ENCODE data around the gene KBTBD6. TPM values are rescaled to one million over a fixed set of nuclear protein-coding genes. Genes with fewer than 3 reads are reported as not detected.

The KBTBD6 gene
- total and polyA plus RNA-seq, 2 of the 13 experiments (the other 11 are each of a cell fraction or from before 2014, with no cell fraction given) = 4.4 to 12.0 TPM

- TF ChIP-seq ZNF326 (CRISPR knock-in tag; IDR thresholded peaks at IDR 0.05; ENCODE audit: borderline replicate concordance) = no peak
- TF ChIP-seq TEAD3 (CRISPR knock-in tag; optimal IDR thresholded peaks at IDR 0.05; ENCODE audit: borderline replicate concordance) = no peak
- peak; percentile 57; the same call in 1 of the 2 replicates for TF ChIP-seq HDAC1 (CRISPR knock-in tag; IDR thresholded peaks at IDR 0.05)
- TF ChIP-seq PRDM10 (CRISPR knock-in tag; IDR thresholded peaks at IDR 0.05; ENCODE audit: low read depth) = peak; percentile 96
- no peak for TF ChIP-seq ZNF629 (CRISPR knock-in tag; conservative IDR thresholded peaks at IDR 0.05)
- TF ChIP-seq PATZ1 (CRISPR knock-in tag; IDR thresholded peaks at IDR 0.05) = 0 out of 2 replicates have a peak, but pooled peaks have one; percentile 9
- no peak for TF ChIP-seq CBX2 (IDR thresholded peaks at IDR 0.05; ENCODE audit: low read depth, low read length)
- no peak for TF ChIP-seq CBX2 (CRISPR knock-in tag; IDR thresholded peaks at IDR 0.05; ENCODE audit: low read depth)
- no peak for TF ChIP-seq SRSF1 (optimal IDR thresholded peaks at IDR 0.05; ENCODE audit: low read depth, low read length)
- no peak for TF ChIP-seq ZNF510 (CRISPR knock-in tag; IDR thresholded peaks at IDR 0.05; ENCODE audit: low read depth)
- TF ChIP-seq ARID4A (CRISPR knock-in tag; IDR thresholded peaks at IDR 0.05; ENCODE audit: borderline replicate concordance) = peak; percentile 40; the same call in 1 of the 2 replicates
- TF ChIP-seq IRX3 (CRISPR knock-in tag; IDR thresholded peaks at IDR 0.05; ENCODE audit: borderline replicate concordance, low read depth) = no peak
- TF ChIP-seq PPARG (CRISPR knock-in tag; conservative IDR thresholded peaks at IDR 0.05) = no peak
- no peak for TF ChIP-seq ZSCAN9 (CRISPR knock-in tag; IDR thresholded peaks at IDR 0.05; ENCODE audit: borderline replicate concordance)
- TF ChIP-seq RBM39 (IDR thresholded peaks at IDR 0.05; ENCODE audit: low read depth, low read length, poor library complexity, severe bottlenecking) = no peak
- TF ChIP-seq TRIM22 (IDR thresholded peaks at IDR 0.05) = no peak
- no peak for TF ChIP-seq TMF1 (CRISPR knock-in tag; IDR thresholded peaks at IDR 0.05; ENCODE audit: low read depth)
- peak; percentile 7; the same call in 1 of the 2 replicates for TF ChIP-seq KDM2A (CRISPR knock-in tag; IDR thresholded peaks at IDR 0.05; ENCODE audit: borderline replicate concordance, low read depth)
- no peak for TF ChIP-seq SAFB2 (CRISPR knock-in tag; IDR thresholded peaks at IDR 0.05; ENCODE audit: borderline replicate concordance, low read depth)
Observed at GRCh38 chr13:41107104-41107571, 25.5 kb downstream of the KBTBD6 start (continued).

All from HepG2 (cell line).